Common myeloid progenitor, CD34-positive (primary cell): ENCODE data around the gene GPS2.
"Not testable (repeated sequence)": the region's sequence is repeated elsewhere in the genome, so short reads cannot be mapped to it uniquely, and the experiment has no call there.

ENCODE experiments used
- CTCF ChIA-PET: fragments of 350-600 bp; sonication (Branson Sonifier 250); formaldehyde crosslinking; loops from one replicate; lab custom pipeline; 2021; ENCODE audit warnings: antibody characterized with exemption; lab: Charles Lee
- POLR2A ChIA-PET: fragments of 350-600 bp; sonication (Branson Sonifier 250); formaldehyde crosslinking; loops from one replicate; lab custom pipeline; 2021; ENCODE audit warnings: antibody characterized with exemption; lab: Charles Lee
- DNase-seq, 3 donors: peaks; one replicate each; pipeline versions ENCODE4 v3.0.0 to v3.0.0-alpha.2; 2013
- H3K27ac ChIP-seq, 2 experiments: 1 replicate in 1 of 2; 2 replicates in 1 of 2; pipeline ENCODE4 v1.7.0; 2013; ENCODE audit warnings: inconsistent platforms in 2 of 2, low read length in 2 of 2, mild to moderate bottlenecking in 2 of 2, low read depth in 1 of 2, moderate library complexity in 1 of 2; ENCODE audit not compliant: severe bottlenecking in 2 of 2, insufficient read depth in 1 of 2, poor library complexity in 1 of 2
- H3K27me3 ChIP-seq, 5 experiments: replicated peaks in 2 of 5; 1 replicate in 3 of 5; 2 replicates in 2 of 5; pipeline versions ENCODE4 v1.6.1 to v1.7.0; 2013; ENCODE audit warnings: low read length in 4 of 5, mild to moderate bottlenecking in 2 of 5, moderate library complexity in 2 of 5, inconsistent platforms in 1 of 5; ENCODE audit not compliant: insufficient read depth in 5 of 5, control insufficient read depth in 4 of 5
- H3K36me3 ChIP-seq, 4 experiments: 1 replicate in 2 of 4; 2 replicates in 2 of 4; pipeline versions ENCODE4 v1.6.1 to v1.7.0; 2013; ENCODE audit warnings: low read length in 3 of 4, control low read depth in 1 of 4, mild to moderate bottlenecking in 1 of 4; ENCODE audit not compliant: control insufficient read depth in 4 of 4, insufficient read depth in 4 of 4
- H3K4me1 ChIP-seq, 4 experiments: 1 replicate in 3 of 4; 2 replicates in 1 of 4; pipeline versions ENCODE4 v1.6.1 to v1.7.1; 2013; ENCODE audit warnings: low read length in 3 of 4, mild to moderate bottlenecking in 3 of 4, control low read depth in 1 of 4, inconsistent platforms in 1 of 4, moderate library complexity in 1 of 4; ENCODE audit not compliant: control insufficient read depth in 4 of 4, insufficient read depth in 4 of 4; ENCODE audit errors: control extremely low read depth in 1 of 4
- H3K4me3 ChIP-seq, 7 experiments: 1 replicate in 4 of 7; 2 replicates in 3 of 7; pipeline versions ENCODE4 v1.5.1 to v1.7.0; 2013; ENCODE audit warnings: mild to moderate bottlenecking in 7 of 7, low read length in 6 of 7, moderate library complexity in 6 of 7, inconsistent platforms in 2 of 7, low read depth in 2 of 7, control low read depth in 1 of 7; ENCODE audit not compliant: insufficient read depth in 4 of 7, control insufficient read depth in 1 of 7; ENCODE audit errors: extremely low read depth in 1 of 7
- H3K9me3 ChIP-seq, 5 experiments: 1 replicate in 4 of 5; 2 replicates in 1 of 5; pipeline versions ENCODE4 v1.6.1 to v1.7.1; 2013; ENCODE audit warnings: low read length in 4 of 5, mild to moderate bottlenecking in 2 of 5, inconsistent platforms in 1 of 5, low read depth in 1 of 5, moderate library complexity in 1 of 5; ENCODE audit not compliant: control insufficient read depth in 4 of 5, insufficient read depth in 2 of 5; ENCODE audit errors: control extremely low read depth in 1 of 5
- WGBS: methylation state at CpG from one replicate; pipeline ENCODE4 v1.1.5; 2013; ENCODE audit not compliant: insufficient coverage; 5-methylcytosine and 5-hydroxymethylcytosine counted together

GPS2 gene

GRCh38 chr17:7337600-7337999 lies 22.4 kb upstream of the GPS2 start:
- H3K27me3 ChIP-seq, POLR2A ChIA-PET, H3K9me3 ChIP-seq, DNase-seq: not testable (repeated sequence)
- 27% methylated on average over 6 of the region's 7 CpGs for WGBS
- peak overlapping the region in 1 of 2 experiments; percentile 79 for H3K27ac ChIP-seq
- peaks cover 9 to 40% (median 34%) of the 10 kb centered on the region in 4 experiments for H3K4me1 ChIP-seq
- CTCF ChIA-PET: interaction anchor here (0.7 to 18.5 kb wide), 9 partner anchors 8 to 123 kb away, joined by 3 to 314 read pairs (median 8); partner anchors contain the start of gene NEURL4
- H3K4me3 ChIP-seq: peak overlapping the region in 6 of 7 experiments; percentile 67 to 83 (median 78)
- H3K36me3 ChIP-seq: peaks cover 5 to 34% (median 20%) of the 10 kb centered on the region in 4 experiments

GRCh38 chr17:7336240-7337175 lies 21.3 kb upstream of the GPS2 start, which contains the start of gene ACAP1:
ACAP1 (plus strand) TSS chr17:7336529; CDS start chr17:7336735, 206 bp downstream.
- Histone ChIP-seq H3K9me3 (no peaks in the 10 kb centered on the region), H3K36me3 (peaks cover 2 to 24% (median 15%) of the 10 kb centered on the region in 4 experiments), H3K4me1 (peaks cover 12 to 49% (median 45%) of the 10 kb centered on the region in 4 experiments), H3K4me3 (peak within 1 kb of the TSS; percentile 51 to 83 (median 76)), H3K27me3 (no peaks in the 10 kb centered on the region), H3K27ac (peak within 1 kb of the TSS; percentile 46 to 79)
- ChIA-PET POLR2A (interaction anchor here (0.5 to 1.2 kb wide), 7 partner anchors 15 to 837 kb away, joined by 3 to 4 read pairs (median 3); no protein-coding TSS in a partner anchor), CTCF (interaction anchor here (0.6 to 18.5 kb wide), 13 partner anchors 9 to 116 kb away, joined by 3 to 314 read pairs (median 6); partner anchors contain the start of genes ACADVL, DLG4 and NEURL4)
- DNase-seq: peak in 2 of 3 donors; percentile 68 to 69
- 3% methylated on average over 9 of the region's 17 CpGs for WGBS

GRCh38 chr17:7335765-7336164 lies 20.6 kb upstream of the GPS2 start:
- Histone ChIP-seq H3K27ac (peak overlapping the region in 1 of 2 experiments; percentile 79), H3K4me3 (peak overlapping the region in 6 of 7 experiments; percentile 67 to 83 (median 78)), H3K36me3 (peaks cover 2 to 21% (median 10%) of the 10 kb centered on the region in 4 experiments), H3K4me1 (peaks cover 12 to 52% (median 46%) of the 10 kb centered on the region in 4 experiments)
- WGBS: 87% methylated on average over 10 of the region's 13 CpGs
- H3K27me3 ChIP-seq, H3K9me3 ChIP-seq, DNase-seq: not testable (repeated sequence)
- ChIA-PET POLR2A (interaction anchor here (0.9 to 1.2 kb wide), 3 partner anchors 16 to 115 kb away, joined by 3 to 4 read pairs (median 3); no protein-coding TSS in a partner anchor), CTCF (interaction anchor here (0.6 to 18.5 kb wide), 10 partner anchors 10 to 115 kb away, joined by 3 to 314 read pairs (median 8); partner anchors contain the start of genes ACADVL, DLG4 and NEURL4)

DNA sequence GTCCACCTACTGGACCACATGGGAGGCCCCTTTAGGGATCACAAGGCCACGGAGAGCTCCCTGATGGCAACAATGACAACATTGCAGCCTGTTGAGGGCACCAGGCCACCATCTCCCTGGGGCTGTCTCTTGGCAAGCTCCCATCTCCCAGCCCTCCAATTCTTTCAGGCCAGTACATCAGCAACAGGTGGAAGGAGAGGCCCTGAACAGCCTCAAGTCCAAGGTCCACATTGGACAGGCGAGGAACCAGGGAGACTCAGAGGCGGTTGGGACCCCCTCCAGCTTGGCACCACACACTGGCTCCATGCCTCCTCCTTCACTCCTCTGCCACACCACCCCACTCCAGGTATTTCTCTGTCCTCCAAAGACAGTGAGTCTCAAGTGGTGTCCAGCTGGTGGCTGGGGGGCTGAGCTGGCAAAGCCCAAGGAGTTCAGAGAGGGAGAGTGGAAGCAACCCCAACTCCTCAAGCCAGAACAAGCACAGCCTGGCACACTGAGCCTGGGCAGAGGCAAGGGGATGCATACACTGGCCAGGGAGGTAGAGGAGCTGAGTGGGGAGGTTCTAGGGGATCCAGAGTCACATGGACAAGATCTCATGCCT lies 19.9 kb upstream of the GPS2 start:
- H3K4me1 ChIP-seq: peaks cover 12 to 58% (median 53%) of the 10 kb centered on the region in 4 experiments
- POLR2A ChIA-PET: no interaction called here
- 95% methylated on average over 2 of the region's 3 CpGs for WGBS

GRCh38 chr17:7332600-7333069 lies 17.5 kb upstream of the GPS2 start:
- H3K36me3 ChIP-seq, H3K27ac ChIP-seq, CTCF ChIA-PET, H3K9me3 ChIP-seq, H3K4me3 ChIP-seq, H3K27me3 ChIP-seq, POLR2A ChIA-PET, DNase-seq: not testable (repeated sequence)
- H3K4me1 ChIP-seq: peaks cover 15 to 66% (median 60%) of the 10 kb centered on the region in 4 experiments
- 65% methylated on average over 10 of the region's 14 CpGs for WGBS

More for the DNA sequence above, 19.9 kb upstream of the GPS2 start:
- Histone ChIP-seq H3K4me3 (peak overlapping the region in 1 of 7 experiments; percentile 83), H3K9me3 (no peaks in the 10 kb centered on the region), H3K27me3 (no peaks in the 10 kb centered on the region), H3K27ac (peak overlapping the region in 1 of 2 experiments; percentile 79), H3K36me3 (peaks cover 0 to 17% (median 7%) of the 10 kb centered on the region in 4 experiments)
- DNase-seq: no peak
- CTCF ChIA-PET: interaction anchor here (1.3 to 18.5 kb wide), 4 partner anchors 9 to 14 kb away, joined by 6 to 314 read pairs (median 32); partner anchors contain the start of gene NEURL4

DNA sequence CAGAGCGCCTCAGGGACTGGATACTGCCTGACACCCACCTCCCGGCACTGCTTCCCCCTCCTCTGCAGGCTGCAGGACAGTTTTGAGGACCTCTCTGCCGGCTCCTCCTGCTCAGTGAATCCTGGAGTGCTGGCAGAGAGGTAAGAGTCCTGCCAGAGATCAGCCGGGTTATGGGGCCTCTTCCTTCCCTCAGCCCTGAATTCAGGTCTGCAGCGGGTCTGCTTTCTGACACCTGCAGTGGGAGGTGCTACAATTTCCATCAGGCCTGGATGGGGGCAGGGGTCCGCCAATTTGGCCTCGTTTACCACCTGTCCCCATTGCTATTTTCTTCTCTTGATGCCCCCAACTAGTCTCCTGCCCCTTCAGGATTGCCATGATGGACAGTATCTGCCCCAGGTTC lies 17.0 kb upstream of the GPS2 start:
- POLR2A ChIA-PET: no interaction called here
- peak overlapping the region in 1 of 2 experiments; percentile 43 for H3K27ac ChIP-seq

More for the DNA sequence above, 17.0 kb upstream of the GPS2 start:
- no peak overlapping the region for H3K4me3 ChIP-seq
- CTCF ChIA-PET: no interaction called here
- no peaks in the 10 kb centered on the region for H3K9me3 ChIP-seq
- peaks cover 10 to 63% (median 57%) of the 10 kb centered on the region in 4 experiments for H3K4me1 ChIP-seq
- DNase-seq: no peak
- H3K36me3 ChIP-seq: peaks cover 0 to 2% (median 0%) of the 10 kb centered on the region in 4 experiments
- H3K27me3 ChIP-seq: no peaks in the 10 kb centered on the region
- 54% methylated on average over 7 of the region's 7 CpGs for WGBS
